ENCODE results near the gene SUCO.

DNA sequence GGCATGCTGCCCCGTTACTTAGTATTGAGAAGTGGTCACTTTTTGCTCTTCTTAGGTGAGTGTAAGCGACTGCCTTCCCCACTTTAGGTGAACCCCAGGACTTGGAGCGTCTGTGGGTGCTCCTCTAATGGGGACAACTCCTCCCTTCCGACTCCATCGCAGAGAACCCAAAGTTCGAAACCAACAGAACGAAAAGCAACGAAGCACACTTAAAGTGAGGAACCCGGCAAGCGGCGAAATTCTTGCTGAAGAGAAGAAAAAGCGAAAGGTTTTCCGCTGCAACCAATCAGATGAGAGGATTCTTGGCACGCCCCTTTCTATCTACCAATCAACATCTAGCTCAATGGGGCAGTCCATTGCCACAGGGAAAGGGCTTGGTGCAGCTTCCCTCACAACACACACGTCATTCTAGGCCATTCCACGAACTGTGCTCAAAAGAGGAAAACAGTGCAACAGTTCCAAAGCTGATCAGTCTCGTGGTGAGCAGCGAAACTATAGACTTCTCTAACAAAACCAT, 709 bp upstream of the SUCO start:
- TF ChIP-seq EP300 (IDR thresholded peaks at IDR 0.05; ENCODE audit: borderline replicate concordance in 1 of 2, low read depth in 1 of 2, low read length in 1 of 2) = no peak
- TF ChIP-seq, protein P1, sequence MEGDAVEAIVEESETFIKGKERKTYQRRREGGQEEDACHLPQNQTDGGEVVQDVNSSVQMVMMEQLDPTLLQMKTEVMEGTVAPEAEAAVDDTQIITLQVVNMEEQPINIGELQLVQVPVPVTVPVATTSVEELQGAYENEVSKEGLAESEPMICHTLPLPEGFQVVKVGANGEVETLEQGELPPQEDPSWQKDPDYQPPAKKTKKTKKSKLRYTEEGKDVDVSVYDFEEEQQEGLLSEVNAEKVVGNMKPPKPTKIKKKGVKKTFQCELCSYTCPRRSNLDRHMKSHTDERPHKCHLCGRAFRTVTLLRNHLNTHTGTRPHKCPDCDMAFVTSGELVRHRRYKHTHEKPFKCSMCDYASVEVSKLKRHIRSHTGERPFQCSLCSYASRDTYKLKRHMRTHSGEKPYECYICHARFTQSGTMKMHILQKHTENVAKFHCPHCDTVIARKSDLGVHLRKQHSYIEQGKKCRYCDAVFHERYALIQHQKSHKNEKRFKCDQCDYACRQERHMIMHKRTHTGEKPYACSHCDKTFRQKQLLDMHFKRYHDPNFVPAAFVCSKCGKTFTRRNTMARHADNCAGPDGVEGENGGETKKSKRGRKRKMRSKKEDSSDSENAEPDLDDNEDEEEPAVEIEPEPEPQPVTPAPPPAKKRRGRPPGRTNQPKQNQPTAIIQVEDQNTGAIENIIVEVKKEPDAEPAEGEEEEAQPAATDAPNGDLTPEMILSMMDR (IDR thresholded peaks at IDR 0.05) = no peak
- no peak for TF ChIP-seq EZH2phosphoT487 (IDR thresholded peaks at IDR 0.05; ENCODE audit: borderline replicate concordance, low read depth)
- TF ChIP-seq, protein P2, sequence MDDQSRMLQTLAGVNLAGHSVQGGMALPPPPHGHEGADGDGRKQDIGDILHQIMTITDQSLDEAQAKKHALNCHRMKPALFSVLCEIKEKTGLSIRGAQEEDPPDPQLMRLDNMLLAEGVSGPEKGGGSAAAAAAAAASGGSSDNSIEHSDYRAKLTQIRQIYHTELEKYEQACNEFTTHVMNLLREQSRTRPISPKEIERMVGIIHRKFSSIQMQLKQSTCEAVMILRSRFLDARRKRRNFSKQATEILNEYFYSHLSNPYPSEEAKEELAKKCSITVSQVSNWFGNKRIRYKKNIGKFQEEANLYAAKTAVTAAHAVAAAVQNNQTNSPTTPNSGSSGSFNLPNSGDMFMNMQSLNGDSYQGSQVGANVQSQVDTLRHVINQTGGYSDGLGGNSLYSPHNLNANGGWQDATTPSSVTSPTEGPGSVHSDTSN (IDR thresholded peaks at IDR 0.05) = no peak
- TF ChIP-seq, protein P3, sequence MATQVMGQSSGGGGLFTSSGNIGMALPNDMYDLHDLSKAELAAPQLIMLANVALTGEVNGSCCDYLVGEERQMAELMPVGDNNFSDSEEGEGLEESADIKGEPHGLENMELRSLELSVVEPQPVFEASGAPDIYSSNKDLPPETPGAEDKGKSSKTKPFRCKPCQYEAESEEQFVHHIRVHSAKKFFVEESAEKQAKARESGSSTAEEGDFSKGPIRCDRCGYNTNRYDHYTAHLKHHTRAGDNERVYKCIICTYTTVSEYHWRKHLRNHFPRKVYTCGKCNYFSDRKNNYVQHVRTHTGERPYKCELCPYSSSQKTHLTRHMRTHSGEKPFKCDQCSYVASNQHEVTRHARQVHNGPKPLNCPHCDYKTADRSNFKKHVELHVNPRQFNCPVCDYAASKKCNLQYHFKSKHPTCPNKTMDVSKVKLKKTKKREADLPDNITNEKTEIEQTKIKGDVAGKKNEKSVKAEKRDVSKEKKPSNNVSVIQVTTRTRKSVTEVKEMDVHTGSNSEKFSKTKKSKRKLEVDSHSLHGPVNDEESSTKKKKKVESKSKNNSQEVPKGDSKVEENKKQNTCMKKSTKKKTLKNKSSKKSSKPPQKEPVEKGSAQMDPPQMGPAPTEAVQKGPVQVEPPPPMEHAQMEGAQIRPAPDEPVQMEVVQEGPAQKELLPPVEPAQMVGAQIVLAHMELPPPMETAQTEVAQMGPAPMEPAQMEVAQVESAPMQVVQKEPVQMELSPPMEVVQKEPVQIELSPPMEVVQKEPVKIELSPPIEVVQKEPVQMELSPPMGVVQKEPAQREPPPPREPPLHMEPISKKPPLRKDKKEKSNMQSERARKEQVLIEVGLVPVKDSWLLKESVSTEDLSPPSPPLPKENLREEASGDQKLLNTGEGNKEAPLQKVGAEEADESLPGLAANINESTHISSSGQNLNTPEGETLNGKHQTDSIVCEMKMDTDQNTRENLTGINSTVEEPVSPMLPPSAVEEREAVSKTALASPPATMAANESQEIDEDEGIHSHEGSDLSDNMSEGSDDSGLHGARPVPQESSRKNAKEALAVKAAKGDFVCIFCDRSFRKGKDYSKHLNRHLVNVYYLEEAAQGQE (IDR thresholded peaks at IDR 0.05; ENCODE audit: low read depth, low read length) = no peak
- TF ChIP-seq FOXM1 (IDR thresholded peaks at IDR 0.05; ENCODE audit: low read depth) = no peak
- no peak for TF ChIP-seq YY1 (IDR thresholded peaks at IDR 0.05; ENCODE audit: low read depth)
- peak; percentile 96 for TF ChIP-seq POLR2AphosphoS5 (IDR thresholded peaks at IDR 0.05; ENCODE audit: low read depth, low read length)
- TF ChIP-seq RFX5 (IDR thresholded peaks at IDR 0.05; ENCODE audit: low read length) = peak; percentile 84

All from SK-N-SH (cell line).